Right lobe of liver (tissue), 4 donors: ENCODE data around the gene ZNF223.

Experiments
- POLR2A ChIP-seq: fragments of 450-650 bp; IDR thresholded peaks from one replicate; pipeline ENCODE4 v1.6.1; 2017; ENCODE audit warnings: antibody characterized with exemption, mild to moderate bottlenecking
- TF ChIP-seq, protein P1 (sequence below), 4 donors: fragments of 200-600 bp in 3 of 4; fragments of 450-650 bp in 1 of 4; IDR thresholded peaks; one replicate each; pipeline versions ENCODE4 v1.5.1 to v1.8.0; 2016 to 2022; ENCODE audit warnings: antibody characterized with exemption in 4 of 4, mild to moderate bottlenecking in 2 of 4
- donor health status: DM: no; HTN: no; CAD: no.
- donor health status: DM: no; HTN: no; CAD: no.
- donor health status: DM: no; HTN: yes; CAD: no.

DNA sequence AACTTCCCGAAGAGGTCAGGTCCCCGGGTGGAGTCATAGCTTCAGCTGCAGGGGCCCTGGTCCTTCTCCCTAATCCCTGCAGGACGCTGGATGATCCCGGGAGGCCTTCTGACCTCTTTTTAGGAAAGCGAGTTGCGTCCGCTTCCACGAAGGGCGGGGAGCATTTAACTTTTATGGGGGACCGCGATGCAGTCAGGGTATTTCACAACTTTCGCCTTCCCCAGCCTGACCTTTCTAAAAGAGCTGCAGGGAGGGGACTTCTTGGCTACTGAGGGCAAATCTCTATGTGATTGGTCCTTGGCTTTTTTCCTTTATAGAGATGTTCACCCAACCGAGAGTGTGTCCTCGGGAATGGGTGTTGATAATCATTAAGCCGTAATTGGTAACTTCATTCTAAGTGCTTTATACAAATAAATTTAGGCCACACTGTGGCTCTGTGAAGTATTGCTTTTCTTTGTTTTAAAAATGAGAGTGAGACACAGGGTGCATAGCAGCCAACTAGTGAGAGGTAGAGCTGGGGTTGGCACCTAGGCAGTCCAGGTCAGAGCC is 48.3 kb upstream of the ZNF223 start:
- TF ChIP-seq, protein P1, sequence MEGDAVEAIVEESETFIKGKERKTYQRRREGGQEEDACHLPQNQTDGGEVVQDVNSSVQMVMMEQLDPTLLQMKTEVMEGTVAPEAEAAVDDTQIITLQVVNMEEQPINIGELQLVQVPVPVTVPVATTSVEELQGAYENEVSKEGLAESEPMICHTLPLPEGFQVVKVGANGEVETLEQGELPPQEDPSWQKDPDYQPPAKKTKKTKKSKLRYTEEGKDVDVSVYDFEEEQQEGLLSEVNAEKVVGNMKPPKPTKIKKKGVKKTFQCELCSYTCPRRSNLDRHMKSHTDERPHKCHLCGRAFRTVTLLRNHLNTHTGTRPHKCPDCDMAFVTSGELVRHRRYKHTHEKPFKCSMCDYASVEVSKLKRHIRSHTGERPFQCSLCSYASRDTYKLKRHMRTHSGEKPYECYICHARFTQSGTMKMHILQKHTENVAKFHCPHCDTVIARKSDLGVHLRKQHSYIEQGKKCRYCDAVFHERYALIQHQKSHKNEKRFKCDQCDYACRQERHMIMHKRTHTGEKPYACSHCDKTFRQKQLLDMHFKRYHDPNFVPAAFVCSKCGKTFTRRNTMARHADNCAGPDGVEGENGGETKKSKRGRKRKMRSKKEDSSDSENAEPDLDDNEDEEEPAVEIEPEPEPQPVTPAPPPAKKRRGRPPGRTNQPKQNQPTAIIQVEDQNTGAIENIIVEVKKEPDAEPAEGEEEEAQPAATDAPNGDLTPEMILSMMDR (IDR thresholded peaks at IDR 0.05) = no peak
- TF ChIP-seq POLR2A = no peak
